ENCODE data around the gene LRRC73.

- TF ChIP-seq CTCF (IDR thresholded peaks at IDR 0.05) (no peak), POLR2A (IDR thresholded peaks at IDR 0.05) (peak in 1 of 4 donors; percentile 25), POLR2AphosphoS5 (IDR thresholded peaks at IDR 0.05) (peak; percentile 47 to 88 (median 49))
Observed at GRCh38 chr6:43516697-43517504, 6.8 kb upstream of the LRRC73 start, which contains the start of the genes POLR1C and YIPF3.
